T-helper 22 cell (primary cell): ENCODE measurements around the gene MAP3K5.

ENCODE experiments used
- DNase-seq: peaks from one replicate; pipeline ENCODE4 v3.0.0-alpha.2; 2020; ENCODE audit warnings: low read depth

The MAP3K5 gene

DNA sequence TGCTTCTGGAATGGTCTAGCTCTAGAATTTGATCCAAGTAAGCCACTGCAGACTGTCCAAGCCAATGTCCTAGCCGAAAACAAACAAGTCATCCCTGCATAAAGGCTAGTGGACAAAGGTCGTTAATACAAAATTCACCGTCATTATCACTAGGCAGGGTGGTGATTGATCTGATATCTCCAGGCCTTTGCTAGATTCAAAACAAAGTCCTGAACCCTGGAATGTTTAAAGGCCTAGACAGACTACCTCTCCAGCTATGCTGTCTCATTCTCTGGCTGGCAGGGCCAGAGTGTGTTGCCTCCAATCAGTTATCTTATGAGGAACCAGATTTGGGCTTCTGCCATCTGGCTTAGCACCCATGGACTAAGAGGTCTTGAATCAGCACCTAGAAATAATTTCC is 280.4 kb downstream of the MAP3K5 start:
- no peak for DNase-seq

DNA sequence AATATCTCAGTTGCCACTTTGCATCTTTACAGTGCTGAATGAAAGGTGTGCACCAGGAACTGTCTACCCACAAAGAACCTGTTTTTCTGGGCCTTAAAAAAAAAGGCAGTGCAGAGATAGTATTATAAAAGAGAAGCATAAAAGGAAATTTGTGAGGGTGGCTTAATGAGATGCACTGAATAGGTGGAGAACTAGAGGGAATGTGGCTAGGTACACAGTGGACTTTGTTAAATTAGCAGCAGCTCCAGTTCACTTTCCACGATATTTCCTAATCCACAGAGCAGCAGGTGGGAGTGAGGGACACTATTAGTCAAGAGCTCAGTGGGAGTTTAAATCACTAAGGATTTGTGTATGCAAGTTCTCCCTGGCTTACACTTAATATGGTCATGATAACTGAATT is 280.9 kb downstream of the MAP3K5 start:
- DNase-seq, result no peak

DNA sequence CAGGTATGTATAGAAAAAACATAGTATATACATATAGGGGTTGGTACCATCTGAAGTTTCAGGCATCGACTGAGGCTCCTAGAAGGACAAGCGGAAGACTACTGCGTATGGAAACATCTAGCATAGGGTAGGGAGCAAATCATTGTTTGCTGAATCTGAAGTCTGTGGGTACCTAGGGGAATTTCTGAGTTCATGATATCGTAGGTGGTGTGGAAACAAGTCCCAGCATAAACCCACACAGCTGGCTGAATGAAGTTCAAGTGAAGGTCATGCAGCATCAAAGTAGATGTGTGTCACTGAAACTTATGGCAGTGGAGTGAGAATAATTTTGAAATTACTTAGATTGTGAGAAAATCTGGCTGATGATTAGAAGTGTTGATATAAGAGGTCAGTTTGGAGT is 281.5 kb downstream of the MAP3K5 start:
- no peak for DNase-seq

DNA sequence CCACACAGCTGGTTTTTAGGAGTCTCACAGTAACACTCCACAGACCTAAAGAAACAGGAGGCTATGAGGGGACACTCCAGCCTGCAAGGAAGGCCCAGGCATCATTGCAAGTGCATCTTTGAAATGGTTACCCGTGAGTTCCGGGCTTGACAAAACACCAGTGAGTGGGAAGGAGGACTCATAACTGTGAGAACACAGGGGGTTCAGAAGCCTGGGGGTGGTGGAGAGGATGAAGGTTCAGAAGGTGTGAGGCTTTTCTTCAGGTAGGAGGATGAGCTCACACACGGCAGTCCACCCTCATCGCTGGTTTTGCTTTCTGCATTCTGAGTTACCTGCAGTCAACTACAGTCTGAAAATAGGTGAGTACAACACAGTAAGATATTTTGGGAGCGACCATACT is 282.0 kb downstream of the MAP3K5 start:
- no peak for DNase-seq

DNA sequence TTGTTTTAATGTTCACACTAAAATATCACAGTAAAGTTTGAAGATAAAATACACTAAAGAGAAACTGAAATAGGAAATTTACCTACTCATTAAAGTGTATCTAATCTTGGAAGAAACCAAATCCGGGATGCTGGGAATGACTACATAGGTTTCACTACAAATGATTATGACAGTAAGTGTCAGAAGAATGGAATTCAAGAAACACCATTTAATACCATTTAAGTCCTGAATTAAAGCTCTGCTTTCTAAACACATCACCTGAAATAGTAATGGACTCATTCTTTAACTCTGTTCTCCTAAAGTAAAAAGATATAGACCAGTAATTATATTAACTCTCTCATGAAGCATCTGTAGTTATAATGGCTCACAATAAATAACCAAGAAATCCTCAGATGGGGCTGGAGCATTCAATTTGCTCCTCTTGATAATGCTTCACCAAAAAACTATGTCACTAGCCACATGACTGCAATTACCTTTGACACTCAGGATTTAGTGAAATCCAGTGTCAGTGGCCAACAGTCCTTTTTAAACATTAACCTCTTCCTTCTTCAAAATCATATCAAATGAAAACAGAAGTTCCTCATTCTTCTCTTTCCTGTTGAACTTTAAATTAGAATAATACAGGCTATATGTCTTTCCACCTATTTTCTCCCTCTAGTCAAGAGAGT is 283.4 kb downstream of the MAP3K5 start:
- no peak for DNase-seq
